ENCODE results near the gene PPP6R2. TPM values are rescaled to one million over a fixed set of nuclear protein-coding genes. Genes with fewer than 3 reads are reported as not detected.

Gene PPP6R2
- total and polyA plus RNA-seq, 2 of the 8 experiments (the other 6 are each of a cell fraction or from before 2014, with no cell fraction given) = 25.0 to 32.2 TPM

- Histone ChIP-seq H3K56ac (replicated peaks; ENCODE audit: insufficient read length, low read depth, low read length) (no peak overlapping the region), H2AK5ac (ENCODE audit: low read depth, low read length) (no peak overlapping the region), H2BK12ac (ENCODE audit: low read depth, low read length) (no peak overlapping the region), H2BK15ac (ENCODE audit: low read length) (no peak overlapping the region), H3K79me2 (ENCODE audit: control insufficient read depth in 1 of 2, insufficient read depth in 2 of 2, low read length in 2 of 2) (no peaks in the 10 kb centered on the region), H2AFZ (ENCODE audit: low read length) (no peak overlapping the region), H3K4ac (replicated peaks; ENCODE audit: insufficient read length, low read depth, low read length) (no peak overlapping the region), H3K36me3 (ENCODE audit: control insufficient read depth in 2 of 4, insufficient read depth in 4 of 4, low read length in 3 of 4) (peaks cover 16 to 50% (median 40%) of the 10 kb centered on the region in 4 experiments), H3K4me1 (replicated peaks in 1 of 4; ENCODE audit: control insufficient read depth in 3 of 4, insufficient read depth in 4 of 4, low read length in 3 of 4) (no peaks in the 10 kb centered on the region), H2BK20ac (ENCODE audit: low read length) (no peak overlapping the region), H4K5ac (ENCODE audit: insufficient read length, low read depth, low read length) (no peak overlapping the region), H4K91ac (replicated peaks; ENCODE audit: insufficient read length, low read length) (no peak overlapping the region), H3K4me2 (ENCODE audit: insufficient read depth in 1 of 2, low read depth in 2 of 2, low read length in 2 of 2) (no peak overlapping the region), H4K20me1 (replicated peaks in 1 of 2; ENCODE audit: control insufficient read depth in 1 of 2, insufficient read depth in 2 of 2, low read length in 2 of 2) (peaks cover 0 to 6% of the 10 kb centered on the region in 2 experiments), H3K9ac (replicated peaks in 1 of 4; ENCODE audit: extremely low read depth in 1 of 4, low read depth in 3 of 4, low read length in 3 of 4) (no peak overlapping the region), H3K27me3 (replicated peaks in 1 of 4; ENCODE audit: control insufficient read depth in 3 of 4, extremely low read depth in 1 of 4, insufficient read depth in 3 of 4, low read length in 3 of 4) (no peaks in the 10 kb centered on the region), H2BK120ac (replicated peaks; ENCODE audit: low read depth, low read length) (no peak overlapping the region), H3K23me2 (ENCODE audit: low read depth, low read length) (no peaks in the 10 kb centered on the region), H3K23ac (ENCODE audit: insufficient read length) (no peak overlapping the region), H3K9me3 (ENCODE audit: insufficient read depth in 2 of 2, low read depth in 1 of 2, low read length in 1 of 2) (no peaks in the 10 kb centered on the region), H3K14ac (ENCODE audit: insufficient read length) (no peak overlapping the region), H4K8ac (ENCODE audit: extremely low read depth, insufficient read depth, low read length) (no peak overlapping the region), H3K27ac (ENCODE audit: low read depth, low read length) (no peak overlapping the region), H3K18ac (ENCODE audit: extremely low read depth, low read length) (no peak overlapping the region), H2BK5ac (ENCODE audit: low read depth, low read length) (no peak overlapping the region), H3K4me3 (ENCODE audit: extremely low read depth in 1 of 4, insufficient read depth in 2 of 4, low read depth in 3 of 4, low read length in 4 of 4) (no peak overlapping the region), H3K79me1 (ENCODE audit: low read depth, low read length) (no peaks in the 10 kb centered on the region)
- ChIA-PET CTCF (ENCODE audit: partially characterized antibody) (no interaction called here), POLR2A (ENCODE audit: partially characterized antibody) (no interaction called here)
- 87% methylated on average over 8 of the region's 8 CpGs; no CpG with 5 or more reads in 1 of the 2 experiments for WGBS, 2 experiments (ENCODE audit: extremely low coverage in 1 of 2, insufficient coverage in 1 of 2, insufficient read length in 1 of 2, insufficient replicate concordance in 2 of 2, low coverage in 1 of 2, low lambda C conversion rate in 2 of 2, missing lambda C conversion rate in 1 of 2)
- no peak for DNase-seq (ENCODE audit: low read depth in 1 of 2, low spot score in 2 of 2)
- no peak for FAIRE-seq
- TF ChIP-seq CBX5 (IDR thresholded peaks at IDR 0.05; ENCODE audit: low read depth, low read length) (no peak), JUND (IDR thresholded peaks at IDR 0.05; ENCODE audit: low read length) (no peak), HDAC6 (IDR thresholded peaks at IDR 0.05; ENCODE audit: low read depth, low read length) (no peak)
Measured at GRCh38 chr22:50416996-50417395, 73.9 kb downstream of the PPP6R2 start.
